Vagina (tissue), 2 donors: Measurements from ENCODE around the gene PDE4D. TPM values are rescaled to one million over a fixed set of nuclear protein-coding genes. Genes with fewer than 3 reads are reported as not detected.

Experiments used
- DNase-seq, 2 donors: peaks; one replicate each; pipeline ENCODE4 v3.0.0-alpha.2; 2017; ENCODE audit errors: extremely low spot score in 2 of 2
- H3K27ac ChIP-seq: fragments of 200-600 bp; sonication (generic); one replicate; pipeline ENCODE4 v1.5.1; 2019
- H3K27me3 ChIP-seq: fragments of 200-600 bp; sonication (generic); one replicate; pipeline ENCODE4 v1.5.1; 2019
- H3K36me3 ChIP-seq, 2 donors: fragments of 200-600 bp; sonication (generic); one replicate each; pipeline ENCODE4 v1.5.1; 2017 to 2019
- H3K4me1 ChIP-seq: fragments of 200-600 bp; sonication (generic); one replicate; pipeline ENCODE4 v1.5.1; 2019
- H3K4me3 ChIP-seq, 2 donors: fragments of 200-600 bp; sonication (generic); 1 replicate in 1 of 2; 2 replicates in 1 of 2; pipeline ENCODE4 v1.5.1; 2016 to 2019
- H3K9me3 ChIP-seq: fragments of 200-600 bp; sonication (generic); one replicate; pipeline ENCODE4 v1.5.1; 2019
- POLR2A ChIP-seq, 2 donors: fragments of 450-650 bp; IDR thresholded peaks; one replicate each; pipeline ENCODE4 v1.6.1; 2017; ENCODE audit warnings: antibody characterized with exemption in 2 of 2, mild to moderate bottlenecking in 2 of 2, moderate library complexity in 2 of 2
- POLR2AphosphoS5 ChIP-seq, 2 donors: sonication (generic); formaldehyde crosslinking; IDR thresholded peaks; one replicate each; pipeline ENCODE4 v1.9.0; 2017; ENCODE audit warnings: antibody characterized with exemption in 2 of 2, mild to moderate bottlenecking in 2 of 2, low read depth in 1 of 2; ENCODE audit not compliant: insufficient read depth in 1 of 2
- intact Hi-C: fragments of 100-400 bp; cut with DNase I; formaldehyde crosslinking; loops from one replicate; pipeline ENCODE4 v1.15.1; 2023
- total RNA-seq: library from RNA; depleted of rRNA; stranded (reverse); fragments of >200 nt; gene quantifications from one replicate; pipeline ENCODE4 v1.2.3, GENCODE V29; 2016
- TF ChIP-seq, protein P1 (sequence below), 3 experiments: fragments of 450-650 bp in 2 of 3; fragments of 200-600 bp in 1 of 3; sonication (generic) in 1 of 3; IDR thresholded peaks; one replicate each; pipeline ENCODE4 v1.5.1; 2017 to 2019; ENCODE audit warnings: antibody characterized with exemption in 3 of 3, mild to moderate bottlenecking in 2 of 3, moderate library complexity in 2 of 3

The PDE4D gene
- total RNA-seq, 1 donor from 2014 or later, result 86.9 TPM

- Histone ChIP-seq H3K4me3 (no peak overlapping the region), H3K27me3 (no peaks in the 10 kb centered on the region), H3K9me3 (no peaks in the 10 kb centered on the region), H3K4me1 (no peaks in the 10 kb centered on the region), H3K36me3 (no peaks in the 10 kb centered on the region), H3K27ac (no peak overlapping the region)
- intact Hi-C loops, result no loop called here
- no peak for DNase-seq
- TF ChIP-seq POLR2A (IDR thresholded peaks at IDR 0.05), result no peak
- TF ChIP-seq, protein P1, sequence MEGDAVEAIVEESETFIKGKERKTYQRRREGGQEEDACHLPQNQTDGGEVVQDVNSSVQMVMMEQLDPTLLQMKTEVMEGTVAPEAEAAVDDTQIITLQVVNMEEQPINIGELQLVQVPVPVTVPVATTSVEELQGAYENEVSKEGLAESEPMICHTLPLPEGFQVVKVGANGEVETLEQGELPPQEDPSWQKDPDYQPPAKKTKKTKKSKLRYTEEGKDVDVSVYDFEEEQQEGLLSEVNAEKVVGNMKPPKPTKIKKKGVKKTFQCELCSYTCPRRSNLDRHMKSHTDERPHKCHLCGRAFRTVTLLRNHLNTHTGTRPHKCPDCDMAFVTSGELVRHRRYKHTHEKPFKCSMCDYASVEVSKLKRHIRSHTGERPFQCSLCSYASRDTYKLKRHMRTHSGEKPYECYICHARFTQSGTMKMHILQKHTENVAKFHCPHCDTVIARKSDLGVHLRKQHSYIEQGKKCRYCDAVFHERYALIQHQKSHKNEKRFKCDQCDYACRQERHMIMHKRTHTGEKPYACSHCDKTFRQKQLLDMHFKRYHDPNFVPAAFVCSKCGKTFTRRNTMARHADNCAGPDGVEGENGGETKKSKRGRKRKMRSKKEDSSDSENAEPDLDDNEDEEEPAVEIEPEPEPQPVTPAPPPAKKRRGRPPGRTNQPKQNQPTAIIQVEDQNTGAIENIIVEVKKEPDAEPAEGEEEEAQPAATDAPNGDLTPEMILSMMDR (IDR thresholded peaks at IDR 0.05), result no peak
- TF ChIP-seq POLR2AphosphoS5 (IDR thresholded peaks at IDR 0.05; ENCODE audit: insufficient read depth in 1 of 2, low read depth in 1 of 2), result no peak
Measured at GRCh38 chr5:59887274-59887673, 6.3 kb downstream of the PDE4D start.

GRCh38 chr5:59874675-59875074, 18.9 kb downstream of the PDE4D start:
- no peak for DNase-seq
- TF ChIP-seq, protein P1 (IDR thresholded peaks at IDR 0.05), result no peak
- TF ChIP-seq POLR2A (IDR thresholded peaks at IDR 0.05) (no peak), POLR2AphosphoS5 (IDR thresholded peaks at IDR 0.05; ENCODE audit: insufficient read depth in 1 of 2, low read depth in 1 of 2) (no peak)
- no peaks in the 10 kb centered on the region for H3K9me3 ChIP-seq

GRCh38 chr5:59873113-59873512, 20.4 kb downstream of the PDE4D start:
- no peaks in the 10 kb centered on the region for H3K4me1 ChIP-seq
- H3K9me3 ChIP-seq, result no peaks in the 10 kb centered on the region
- TF ChIP-seq POLR2A (IDR thresholded peaks at IDR 0.05) (no peak), POLR2AphosphoS5 (IDR thresholded peaks at IDR 0.05; ENCODE audit: insufficient read depth in 1 of 2, low read depth in 1 of 2) (no peak)
- TF ChIP-seq, protein P1 (IDR thresholded peaks at IDR 0.05), result no peak
- no peaks in the 10 kb centered on the region for H3K27me3 ChIP-seq
- H3K27ac ChIP-seq, result no peak overlapping the region
- no peaks in the 10 kb centered on the region for H3K36me3 ChIP-seq
- H3K4me3 ChIP-seq, result no peak overlapping the region
- intact Hi-C loops, result no loop called here
- DNase-seq, result no peak

More at GRCh38 chr5:59874675-59875074, 18.9 kb downstream of the PDE4D start:
- H3K27me3 ChIP-seq, result no peaks in the 10 kb centered on the region
- intact Hi-C loops, result no loop called here
- H3K4me1 ChIP-seq, result no peaks in the 10 kb centered on the region
- H3K4me3 ChIP-seq, result no peak overlapping the region
- no peaks in the 10 kb centered on the region for H3K36me3 ChIP-seq
- H3K27ac ChIP-seq, result no peak overlapping the region

DNA sequence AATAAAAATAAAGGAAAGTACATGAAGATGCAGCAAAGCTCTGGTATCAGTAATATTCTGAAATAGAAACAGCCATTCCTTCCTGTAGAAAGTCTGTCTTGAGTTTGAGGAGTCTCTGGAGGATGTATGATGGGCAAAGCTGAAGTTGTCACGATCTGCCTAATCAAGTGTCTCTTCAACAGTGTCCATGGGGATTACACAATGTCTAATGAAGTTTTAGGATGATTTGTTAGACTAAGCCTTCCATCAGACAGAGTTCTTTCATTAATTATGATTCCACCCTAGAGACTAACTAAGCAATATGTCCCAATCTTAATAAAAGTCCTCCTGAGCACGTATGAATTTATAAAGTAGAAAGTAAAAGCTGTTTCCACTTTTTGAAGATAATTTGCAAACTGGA, 26.9 kb downstream of the PDE4D start:
- TF ChIP-seq, protein P1 (IDR thresholded peaks at IDR 0.05), result no peak
- TF ChIP-seq POLR2A (IDR thresholded peaks at IDR 0.05) (no peak), POLR2AphosphoS5 (IDR thresholded peaks at IDR 0.05; ENCODE audit: insufficient read depth in 1 of 2, low read depth in 1 of 2) (no peak)
- no peaks in the 10 kb centered on the region for H3K9me3 ChIP-seq
- H3K4me1 ChIP-seq, result no peaks in the 10 kb centered on the region
- no peak for DNase-seq
- intact Hi-C loops, result no loop called here
- H3K27me3 ChIP-seq, result no peaks in the 10 kb centered on the region
- no peak overlapping the region for H3K4me3 ChIP-seq
- H3K36me3 ChIP-seq, result no peaks in the 10 kb centered on the region
- no peak overlapping the region for H3K27ac ChIP-seq

DNA sequence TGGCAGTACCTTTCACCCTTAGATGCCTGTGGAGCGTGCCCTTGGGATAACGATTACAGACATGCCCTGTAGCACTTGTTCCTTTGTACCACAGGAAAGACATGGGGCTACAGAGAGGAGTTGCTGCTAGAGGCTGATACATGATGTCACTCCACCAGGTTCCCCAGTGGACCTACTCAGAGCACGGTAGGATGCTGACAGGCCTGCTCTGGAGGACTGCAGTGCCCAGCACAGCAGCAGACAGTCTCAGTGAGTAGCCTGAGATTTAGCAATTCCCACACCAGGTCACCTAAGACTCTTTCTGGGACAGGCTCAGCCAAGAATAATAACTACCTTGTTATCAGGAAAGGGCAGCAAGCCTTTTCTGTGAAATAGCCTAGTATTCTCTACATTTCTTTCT, 28.8 kb downstream of the PDE4D start:
- H3K27me3 ChIP-seq, result no peaks in the 10 kb centered on the region
- intact Hi-C loops, result no loop called here

More for the DNA sequence above, 28.8 kb downstream of the PDE4D start:
- no peak overlapping the region for H3K4me3 ChIP-seq
- H3K9me3 ChIP-seq, result no peaks in the 10 kb centered on the region
- H3K36me3 ChIP-seq, result no peaks in the 10 kb centered on the region
- H3K27ac ChIP-seq, result no peak overlapping the region
- TF ChIP-seq POLR2A (IDR thresholded peaks at IDR 0.05), result no peak
- TF ChIP-seq, protein P1 (IDR thresholded peaks at IDR 0.05), result no peak
- TF ChIP-seq POLR2AphosphoS5 (IDR thresholded peaks at IDR 0.05; ENCODE audit: insufficient read depth in 1 of 2, low read depth in 1 of 2), result no peak
- no peak for DNase-seq
- no peaks in the 10 kb centered on the region for H3K4me1 ChIP-seq
